HepG2 (cell line): ENCODE data around the gene TMEM33. TPM values are rescaled to one million over a fixed set of nuclear protein-coding genes. Genes with fewer than 3 reads are reported as not detected.

Source experiments
- ELF3 ChIP-seq: IDR thresholded peaks from 2 replicates; pipeline ENCODE4 v1.6.1; 2016; ENCODE audit warnings: missing genetic modification reagents, missing compliant biosample characterization
- FOSL1 ChIP-seq: sonication (generic); formaldehyde crosslinking; IDR thresholded peaks from 2 replicates; pipeline ENCODE4 v1.9.0; 2021; ENCODE audit warnings: missing genetic modification reagents, borderline replicate concordance
- GLI4 ChIP-seq: sonication (generic); formaldehyde crosslinking; IDR thresholded peaks from 2 replicates; pipeline ENCODE4 v1.5.1; 2020; ENCODE audit warnings: missing genetic modification reagents, mild to moderate bottlenecking, moderate library complexity, borderline replicate concordance
- KDM5B ChIP-seq: sonication (generic); formaldehyde crosslinking; IDR thresholded peaks from 2 replicates; pipeline ENCODE4 v1.4.0; 2020; ENCODE audit warnings: missing genetic modification reagents, mild to moderate bottlenecking, borderline replicate concordance
- MTF2 ChIP-seq: sonication (generic); formaldehyde crosslinking; IDR thresholded peaks from 2 replicates; pipeline ENCODE4 v1.5.0; 2020; ENCODE audit warnings: missing genetic modification reagents, borderline replicate concordance
- MZF1 ChIP-seq: sonication (generic); formaldehyde crosslinking; IDR thresholded peaks from 2 replicates; pipeline ENCODE4 v1.8.1; 2023; ENCODE audit warnings: mild to moderate bottlenecking, missing genetic modification reagents, borderline replicate concordance
- RBM39 ChIP-seq: fragments of 200-400 bp; formaldehyde crosslinking; IDR thresholded peaks from one replicate; pipeline ENCODE4 v1.6.1; 2018; ENCODE audit warnings: antibody characterized with exemption, mild to moderate bottlenecking, low read depth, low read length; ENCODE audit not compliant: poor library complexity, severe bottlenecking
- SMAD9 ChIP-seq: sonication (generic); formaldehyde crosslinking; IDR thresholded peaks from 2 replicates; pipeline ENCODE4 v1.5.1; 2020; ENCODE audit warnings: mild to moderate bottlenecking, missing genetic modification reagents
- SMC3 ChIP-seq: IDR thresholded peaks from 2 replicates; pipeline ENCODE4 v1.6.1; 2011; ENCODE audit warnings: low read length, improper control_type of control experiment
- ZNF251 ChIP-seq: sonication (generic); formaldehyde crosslinking; IDR thresholded peaks from 2 replicates; pipeline ENCODE4 v1.9.0; 2021; ENCODE audit warnings: mild to moderate bottlenecking, missing genetic modification reagents
- ZNF253 ChIP-seq: sonication (generic); formaldehyde crosslinking; IDR thresholded peaks from 2 replicates; pipeline ENCODE4 v1.8.0; 2022; ENCODE audit warnings: mild to moderate bottlenecking, missing genetic modification reagents, borderline replicate concordance
- ZNF546 ChIP-seq: sonication (generic); formaldehyde crosslinking; conservative IDR thresholded peaks from 2 replicates; pipeline ENCODE4 v1.8.1; 2023; ENCODE audit warnings: mild to moderate bottlenecking, missing genetic modification reagents
- ZNF619 ChIP-seq: sonication (generic); formaldehyde crosslinking; IDR thresholded peaks from 2 replicates; pipeline ENCODE4 v1.4.0; 2020; ENCODE audit warnings: mild to moderate bottlenecking, missing genetic modification reagents
- polyA plus RNA-seq, 8 experiments: library from polyadenylated mRNA; depleted of rRNA in 3 of 8; stranded (reverse) in 7 of 8; unstranded in 1 of 8; fragments of >200 nt; fragmentation: Illumina TruSeq in 4 of 8; extraction: Trizol in 4 of 8; gene quantifications; 2 replicates each; pipeline versions ENCODE4 v1.2.1 to v1.2.3, GENCODE V29; 2011 to 2016; ENCODE audit warnings: low read depth in 4 of 8, missing spikeins in 1 of 8, mixed read lengths in 1 of 8; ENCODE audit not compliant: insufficient read depth in 1 of 8
- total RNA-seq, 5 experiments: library from RNA; depleted of rRNA; stranded (reverse); fragments of >200 nt; fragmentation: Illumina TruSeq; extraction: Trizol; gene quantifications; 2 replicates each; pipeline ENCODE4 v1.2.3, GENCODE V29; 2016; ENCODE audit warnings: low read depth in 1 of 5
- TF ChIP-seq, protein P1 (sequence below): sonication (generic); formaldehyde crosslinking; IDR thresholded peaks from 2 replicates; pipeline ENCODE4 v1.9.0; 2021; ENCODE audit warnings: mild to moderate bottlenecking, missing genetic modification reagents
- TF ChIP-seq, protein P2 (sequence below): sonication (generic); formaldehyde crosslinking; IDR thresholded peaks from 2 replicates; pipeline ENCODE4 v1.8.1; 2023; ENCODE audit warnings: mild to moderate bottlenecking, missing genetic modification reagents, borderline replicate concordance
- TF ChIP-seq, protein P3 (sequence below): IDR thresholded peaks from 2 replicates; pipeline ENCODE4 v1.6.1; 2016; ENCODE audit warnings: low read depth, borderline replicate concordance
- TF ChIP-seq, protein P4 (sequence below): sonication (generic); formaldehyde crosslinking; IDR thresholded peaks from 2 replicates; pipeline ENCODE4 v1.4.0; 2020; ENCODE audit warnings: low read depth, mild to moderate bottlenecking, missing genetic modification reagents
- TF ChIP-seq, protein P5 (sequence below), 2 experiments: sonication (generic) in 1 of 2; formaldehyde crosslinking in 1 of 2; IDR thresholded peaks; 2 replicates each; pipeline versions ENCODE4 v1.5.1 to v1.6.1; 2011 to 2020; ENCODE audit warnings: borderline replicate concordance in 1 of 2, low read depth in 1 of 2, low read length in 1 of 2, mild to moderate bottlenecking in 1 of 2, missing genetic modification reagents in 1 of 2, moderate library complexity in 1 of 2

The TMEM33 gene
- total and polyA plus RNA-seq, 2 of the 13 experiments (the other 11 are each of a cell fraction or from before 2014, with no cell fraction given), result 36.1 to 66.6 TPM

DNA sequence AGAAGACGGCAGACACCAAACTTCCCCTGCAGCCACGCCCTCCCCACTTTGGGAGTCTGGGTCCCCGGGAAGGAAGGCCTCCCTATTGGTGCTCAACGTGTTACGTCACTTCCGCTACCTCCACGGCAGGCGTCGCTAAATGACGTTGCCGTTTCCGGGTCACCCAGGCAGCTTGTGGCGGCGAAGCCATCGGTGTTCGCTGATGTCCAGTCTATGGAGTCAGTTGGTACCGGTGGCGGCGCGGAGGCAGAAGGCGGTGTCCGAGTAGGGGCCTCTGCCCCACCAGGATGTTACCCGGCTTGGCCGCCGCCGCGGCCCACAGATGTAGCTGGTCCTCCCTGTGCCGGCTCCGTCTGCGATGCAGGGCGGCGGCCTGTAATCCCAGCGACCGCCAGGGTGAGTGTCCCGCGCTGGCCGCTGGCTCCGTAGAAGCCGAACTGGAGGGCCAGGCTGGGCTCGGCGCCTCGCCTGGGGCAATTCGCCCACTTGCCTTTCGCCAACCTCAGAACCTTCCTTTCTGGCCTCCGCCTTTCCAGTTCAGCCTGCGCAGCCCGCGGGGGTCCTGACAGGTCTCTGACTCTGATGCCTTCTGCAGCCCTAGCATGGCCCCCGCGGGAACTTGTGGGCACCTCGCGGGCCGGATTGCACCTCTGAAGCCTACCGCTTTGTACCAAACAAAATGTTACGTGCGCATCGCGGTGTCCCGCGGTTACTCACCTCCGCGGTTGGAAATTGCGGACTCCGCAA, 55.3 kb downstream of the TMEM33 start, which contains the start of gene SLC30A9 (continued):
- TF ChIP-seq, protein P1, sequence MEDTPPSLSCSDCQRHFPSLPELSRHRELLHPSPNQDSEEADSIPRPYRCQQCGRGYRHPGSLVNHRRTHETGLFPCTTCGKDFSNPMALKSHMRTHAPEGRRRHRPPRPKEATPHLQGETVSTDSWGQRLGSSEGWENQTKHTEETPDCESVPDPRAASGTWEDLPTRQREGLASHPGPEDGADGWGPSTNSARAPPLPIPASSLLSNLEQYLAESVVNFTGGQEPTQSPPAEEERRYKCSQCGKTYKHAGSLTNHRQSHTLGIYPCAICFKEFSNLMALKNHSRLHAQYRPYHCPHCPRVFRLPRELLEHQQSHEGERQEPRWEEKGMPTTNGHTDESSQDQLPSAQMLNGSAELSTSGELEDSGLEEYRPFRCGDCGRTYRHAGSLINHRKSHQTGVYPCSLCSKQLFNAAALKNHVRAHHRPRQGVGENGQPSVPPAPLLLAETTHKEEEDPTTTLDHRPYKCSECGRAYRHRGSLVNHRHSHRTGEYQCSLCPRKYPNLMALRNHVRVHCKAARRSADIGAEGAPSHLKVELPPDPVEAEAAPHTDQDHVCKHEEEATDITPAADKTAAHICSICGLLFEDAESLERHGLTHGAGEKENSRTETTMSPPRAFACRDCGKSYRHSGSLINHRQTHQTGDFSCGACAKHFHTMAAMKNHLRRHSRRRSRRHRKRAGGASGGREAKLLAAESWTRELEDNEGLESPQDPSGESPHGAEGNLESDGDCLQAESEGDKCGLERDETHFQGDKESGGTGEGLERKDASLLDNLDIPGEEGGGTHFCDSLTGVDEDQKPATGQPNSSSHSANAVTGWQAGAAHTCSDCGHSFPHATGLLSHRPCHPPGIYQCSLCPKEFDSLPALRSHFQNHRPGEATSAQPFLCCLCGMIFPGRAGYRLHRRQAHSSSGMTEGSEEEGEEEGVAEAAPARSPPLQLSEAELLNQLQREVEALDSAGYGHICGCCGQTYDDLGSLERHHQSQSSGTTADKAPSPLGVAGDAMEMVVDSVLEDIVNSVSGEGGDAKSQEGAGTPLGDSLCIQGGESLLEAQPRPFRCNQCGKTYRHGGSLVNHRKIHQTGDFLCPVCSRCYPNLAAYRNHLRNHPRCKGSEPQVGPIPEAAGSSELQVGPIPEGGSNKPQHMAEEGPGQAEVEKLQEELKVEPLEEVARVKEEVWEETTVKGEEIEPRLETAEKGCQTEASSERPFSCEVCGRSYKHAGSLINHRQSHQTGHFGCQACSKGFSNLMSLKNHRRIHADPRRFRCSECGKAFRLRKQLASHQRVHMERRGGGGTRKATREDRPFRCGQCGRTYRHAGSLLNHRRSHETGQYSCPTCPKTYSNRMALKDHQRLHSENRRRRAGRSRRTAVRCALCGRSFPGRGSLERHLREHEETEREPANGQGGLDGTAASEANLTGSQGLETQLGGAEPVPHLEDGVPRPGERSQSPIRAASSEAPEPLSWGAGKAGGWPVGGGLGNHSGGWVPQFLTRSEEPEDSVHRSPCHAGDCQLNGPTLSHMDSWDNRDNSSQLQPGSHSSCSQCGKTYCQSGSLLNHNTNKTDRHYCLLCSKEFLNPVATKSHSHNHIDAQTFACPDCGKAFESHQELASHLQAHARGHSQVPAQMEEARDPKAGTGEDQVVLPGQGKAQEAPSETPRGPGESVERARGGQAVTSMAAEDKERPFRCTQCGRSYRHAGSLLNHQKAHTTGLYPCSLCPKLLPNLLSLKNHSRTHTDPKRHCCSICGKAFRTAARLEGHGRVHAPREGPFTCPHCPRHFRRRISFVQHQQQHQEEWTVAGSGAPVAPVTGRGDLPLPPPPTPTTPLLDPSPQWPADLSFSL (CRISPR knock-in tag), result no peak
- TF ChIP-seq ZNF251 (CRISPR knock-in tag) (no peak), ZNF546 (CRISPR knock-in tag) (0 out of 2 replicates have a peak, but pooled peaks have one; percentile 73), RBM39 (no peak), FOSL1 (no peak), ZNF619 (0 out of 2 replicates have a peak, but pooled peaks have one; percentile 28), ELF3 (CRISPR knock-in tag) (peak; percentile 80), SMAD9 (CRISPR knock-in tag) (no peak), MZF1 (CRISPR knock-in tag) (no peak), MTF2 (0 out of 2 replicates have a peak, but pooled peaks have one; percentile 83), KDM5B (CRISPR knock-in tag) (peak; percentile 96; the same call in 1 of the 2 replicates), ZNF253 (CRISPR knock-in tag) (no peak), SMC3 (no peak), GLI4 (CRISPR knock-in tag) (0 out of 2 replicates have a peak, but pooled peaks have one; percentile 41)
- TF ChIP-seq, protein P2, sequence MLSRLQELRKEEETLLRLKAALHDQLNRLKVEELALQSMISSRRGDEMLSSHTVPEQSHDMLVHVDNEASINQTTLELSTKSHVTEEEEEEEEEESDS (CRISPR knock-in tag), result no peak
- TF ChIP-seq, protein P3, sequence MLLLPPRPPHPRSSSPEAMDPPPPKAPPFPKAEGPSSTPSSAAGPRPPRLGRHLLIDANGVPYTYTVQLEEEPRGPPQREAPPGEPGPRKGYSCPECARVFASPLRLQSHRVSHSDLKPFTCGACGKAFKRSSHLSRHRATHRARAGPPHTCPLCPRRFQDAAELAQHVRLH (CRISPR knock-in tag), result peak; percentile 81; the same call in 1 of the 2 replicates
- TF ChIP-seq, protein P4, sequence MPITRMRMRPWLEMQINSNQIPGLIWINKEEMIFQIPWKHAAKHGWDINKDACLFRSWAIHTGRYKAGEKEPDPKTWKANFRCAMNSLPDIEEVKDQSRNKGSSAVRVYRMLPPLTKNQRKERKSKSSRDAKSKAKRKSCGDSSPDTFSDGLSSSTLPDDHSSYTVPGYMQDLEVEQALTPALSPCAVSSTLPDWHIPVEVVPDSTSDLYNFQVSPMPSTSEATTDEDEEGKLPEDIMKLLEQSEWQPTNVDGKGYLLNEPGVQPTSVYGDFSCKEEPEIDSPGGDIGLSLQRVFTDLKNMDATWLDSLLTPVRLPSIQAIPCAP (CRISPR knock-in tag), result no peak
- TF ChIP-seq, protein P5, sequence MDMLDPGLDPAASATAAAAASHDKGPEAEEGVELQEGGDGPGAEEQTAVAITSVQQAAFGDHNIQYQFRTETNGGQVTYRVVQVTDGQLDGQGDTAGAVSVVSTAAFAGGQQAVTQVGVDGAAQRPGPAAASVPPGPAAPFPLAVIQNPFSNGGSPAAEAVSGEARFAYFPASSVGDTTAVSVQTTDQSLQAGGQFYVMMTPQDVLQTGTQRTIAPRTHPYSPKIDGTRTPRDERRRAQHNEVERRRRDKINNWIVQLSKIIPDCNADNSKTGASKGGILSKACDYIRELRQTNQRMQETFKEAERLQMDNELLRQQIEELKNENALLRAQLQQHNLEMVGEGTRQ (IDR thresholded peaks at IDR 0.05; ENCODE audit: low read depth, low read length), result no peak
- TF ChIP-seq, protein P5 (CRISPR knock-in tag; IDR thresholded peaks at IDR 0.05; ENCODE audit: borderline replicate concordance), result no peak
